Thyroid gland (tissue), 4 donors: Measurements from ENCODE around the gene CPNE2.

Experiments used
- CTCF ChIP-seq, 6 experiments: fragments of 200-600 bp in 3 of 6; fragments of 450-650 bp in 3 of 6; sonication (generic) in 3 of 6; IDR thresholded peaks; one replicate each; pipeline ENCODE4 v1.5.1; 2016 to 2019; ENCODE audit warnings: antibody characterized with exemption in 6 of 6, mild to moderate bottlenecking in 2 of 6, inconsistent platforms in 1 of 6, moderate library complexity in 1 of 6
- POLR2A ChIP-seq, 2 donors: fragments of 450-650 bp; IDR thresholded peaks; one replicate each; pipeline ENCODE4 v1.6.1; 2017; ENCODE audit warnings: antibody characterized with exemption in 2 of 2, mild to moderate bottlenecking in 2 of 2, moderate library complexity in 1 of 2

GRCh38 chr16:57118461-57119084 is 26.2 kb downstream of the CPNE2 start:
- TF ChIP-seq CTCF (IDR thresholded peaks at IDR 0.05) = no peak
- no peak for TF ChIP-seq POLR2A (IDR thresholded peaks at IDR 0.05)
